KMS-11 (cell line): Measurements from ENCODE around the gene TNN.

ENCODE experiments used
- H2AFZ ChIP-seq: fragments of 200-600 bp; sonication (generic); 2 replicates; pipeline ENCODE4 v1.6.1; 2016; ENCODE audit warnings: antibody characterized with exemption, mixed run types, low read depth
- H3K27ac ChIP-seq: fragments of 200-600 bp; sonication (generic); 2 replicates; pipeline ENCODE4 v1.6.1; 2016; ENCODE audit warnings: mild to moderate bottlenecking, mixed run types
- H3K27me3 ChIP-seq: fragments of 200-600 bp; sonication (generic); 2 replicates; pipeline ENCODE4 v1.6.1; 2017; ENCODE audit warnings: mild to moderate bottlenecking, low read depth, mixed run types, moderate library complexity; ENCODE audit not compliant: insufficient read depth
- H3K36me3 ChIP-seq: fragments of 200-600 bp; sonication (generic); 2 replicates; pipeline ENCODE4 v1.6.1; 2017; ENCODE audit warnings: mild to moderate bottlenecking, mixed run types; ENCODE audit not compliant: insufficient read depth
- H3K4me1 ChIP-seq: fragments of 200-600 bp; sonication (generic); 2 replicates; pipeline ENCODE4 v1.6.1; 2016; ENCODE audit warnings: mild to moderate bottlenecking, low read depth, mixed run types; ENCODE audit not compliant: poor library complexity, severe bottlenecking
- H3K4me2 ChIP-seq: fragments of 200-600 bp; sonication (generic); 2 replicates; pipeline ENCODE4 v1.7.0; 2016; ENCODE audit warnings: mild to moderate bottlenecking, mixed run types
- H3K4me3 ChIP-seq: fragments of 200-600 bp; sonication (generic); IDR thresholded peaks from 2 replicates; pipeline ENCODE4 v1.6.1; 2017; ENCODE audit warnings: low read depth, low read length, mixed read lengths; ENCODE audit not compliant: insufficient read depth
- H3K79me2 ChIP-seq: fragments of 200-600 bp; sonication (generic); 2 replicates; pipeline ENCODE4 v1.6.1; 2016; ENCODE audit warnings: low read depth, mixed run types; ENCODE audit not compliant: insufficient read depth
- H3K9ac ChIP-seq: fragments of 200-600 bp; sonication (generic); 2 replicates; pipeline ENCODE4 v1.6.1; 2016; ENCODE audit warnings: mild to moderate bottlenecking, mixed run types
- H4K20me1 ChIP-seq: fragments of 200-600 bp; sonication (generic); 2 replicates; pipeline ENCODE4 v1.6.1; 2016; ENCODE audit warnings: mild to moderate bottlenecking, mixed run types; ENCODE audit not compliant: insufficient read depth
- CTCF ChIP-seq: fragments of 200-600 bp; sonication (generic); conservative IDR thresholded peaks from 2 replicates; pipeline ENCODE4 v1.6.1; 2017; ENCODE audit warnings: low read depth, mild to moderate bottlenecking, antibody characterized with exemption, low read length, moderate library complexity, mixed read lengths

Gene TNN

GRCh38 chr1:175157200-175157599 lies 89.6 kb downstream of the TNN start:
- no peaks in the 10 kb centered on the region for H3K36me3 ChIP-seq
- no peak overlapping the region for H3K4me3 ChIP-seq
- H2AFZ ChIP-seq = no peak overlapping the region
- no peaks in the 10 kb centered on the region for H3K79me2 ChIP-seq
- peaks cover 28% of the 10 kb centered on the region for H3K4me1 ChIP-seq
- no peaks in the 10 kb centered on the region for H4K20me1 ChIP-seq
- no peaks in the 10 kb centered on the region for H3K27me3 ChIP-seq
- TF ChIP-seq CTCF = no peak
- H3K9ac ChIP-seq = no peak overlapping the region
- H3K4me2 ChIP-seq = no peak overlapping the region
- H3K27ac ChIP-seq = no peak overlapping the region

GRCh38 chr1:175158170-175158591 lies 90.5 kb downstream of the TNN start:
- Histone ChIP-seq H2AFZ (no peak overlapping the region), H3K9ac (no peak overlapping the region), H3K4me3 (no peak overlapping the region), H3K27me3 (no peaks in the 10 kb centered on the region), H4K20me1 (no peaks in the 10 kb centered on the region), H3K79me2 (no peaks in the 10 kb centered on the region), H3K4me2 (no peak overlapping the region), H3K4me1 (peaks cover 26% of the 10 kb centered on the region), H3K36me3 (no peaks in the 10 kb centered on the region), H3K27ac (no peak overlapping the region)
- no peak for TF ChIP-seq CTCF

- no peak overlapping the region for H3K4me3 ChIP-seq
- no peaks in the 10 kb centered on the region for H3K4me1 ChIP-seq
- H3K4me2 ChIP-seq = no peak overlapping the region
- H3K9ac ChIP-seq = no peak overlapping the region
- TF ChIP-seq CTCF = no peak
- H3K36me3 ChIP-seq = 0 out of 2 replicates have a peak, but pooled peaks cover 4% of the 10 kb centered on the region
- no peak overlapping the region for H3K27ac ChIP-seq
- H3K27me3 ChIP-seq = no peaks in the 10 kb centered on the region
- no peaks in the 10 kb centered on the region for H3K79me2 ChIP-seq
- no peaks in the 10 kb centered on the region for H4K20me1 ChIP-seq
- no peak overlapping the region for H2AFZ ChIP-seq
Observed at GRCh38 chr1:175162955-175163354, 95.3 kb downstream of the TNN start.

GRCh38 chr1:175163702-175164101 lies 96.1 kb downstream of the TNN start:
- no peaks in the 10 kb centered on the region for H3K27me3 ChIP-seq
- no peaks in the 10 kb centered on the region for H3K79me2 ChIP-seq
- H3K4me1 ChIP-seq = no peaks in the 10 kb centered on the region
- no peak overlapping the region for H3K4me3 ChIP-seq
- H3K36me3 ChIP-seq = 0 out of 2 replicates have a peak, but pooled peaks cover 4% of the 10 kb centered on the region
- no peak overlapping the region for H3K27ac ChIP-seq
- H4K20me1 ChIP-seq = no peaks in the 10 kb centered on the region
- no peak overlapping the region for H3K4me2 ChIP-seq
- no peak overlapping the region for H3K9ac ChIP-seq
- TF ChIP-seq CTCF = no peak
- no peak overlapping the region for H2AFZ ChIP-seq
